Activated CD4-positive, CD25-positive, alpha-beta regulatory T cell treated with anti-CD3 and anti-CD28 coated beads, Interleukin-2, amount 50 U/mL, for 16 hours (primary cell): Measurements from ENCODE around the gene SERPINA6.
"Not testable (repeated sequence)": the region's sequence is repeated elsewhere in the genome, so short reads cannot be mapped to it uniquely, and the experiment has no call there.

Experiments
- DNase-seq: peaks from one replicate; pipeline ENCODE4 v3.0.0-alpha.2; 2020; ENCODE audit warnings: low read depth, low spot score

SERPINA6 gene

DNA sequence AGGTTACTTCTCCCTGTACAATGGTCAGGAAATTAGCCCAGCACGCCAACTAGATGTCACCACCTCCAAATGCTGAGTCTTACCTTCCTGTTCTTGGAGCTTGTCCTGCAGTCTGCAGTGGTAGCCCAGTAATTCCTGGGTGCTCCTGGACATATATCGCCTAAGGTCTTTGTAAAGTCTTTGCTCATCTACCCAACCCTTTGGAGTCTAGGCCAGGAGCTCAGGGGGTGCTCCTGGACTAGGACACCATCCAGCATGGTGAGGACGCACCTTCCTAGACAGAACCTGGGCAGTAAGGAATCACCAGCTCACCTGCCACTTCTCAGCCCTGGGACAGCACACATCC is 30.6 kb downstream of the SERPINA6 start:
- DNase-seq: no peak

GRCh38 chr14:94291906-94292525 is 31.1 kb downstream of the SERPINA6 start:
- no peak for DNase-seq

DNA sequence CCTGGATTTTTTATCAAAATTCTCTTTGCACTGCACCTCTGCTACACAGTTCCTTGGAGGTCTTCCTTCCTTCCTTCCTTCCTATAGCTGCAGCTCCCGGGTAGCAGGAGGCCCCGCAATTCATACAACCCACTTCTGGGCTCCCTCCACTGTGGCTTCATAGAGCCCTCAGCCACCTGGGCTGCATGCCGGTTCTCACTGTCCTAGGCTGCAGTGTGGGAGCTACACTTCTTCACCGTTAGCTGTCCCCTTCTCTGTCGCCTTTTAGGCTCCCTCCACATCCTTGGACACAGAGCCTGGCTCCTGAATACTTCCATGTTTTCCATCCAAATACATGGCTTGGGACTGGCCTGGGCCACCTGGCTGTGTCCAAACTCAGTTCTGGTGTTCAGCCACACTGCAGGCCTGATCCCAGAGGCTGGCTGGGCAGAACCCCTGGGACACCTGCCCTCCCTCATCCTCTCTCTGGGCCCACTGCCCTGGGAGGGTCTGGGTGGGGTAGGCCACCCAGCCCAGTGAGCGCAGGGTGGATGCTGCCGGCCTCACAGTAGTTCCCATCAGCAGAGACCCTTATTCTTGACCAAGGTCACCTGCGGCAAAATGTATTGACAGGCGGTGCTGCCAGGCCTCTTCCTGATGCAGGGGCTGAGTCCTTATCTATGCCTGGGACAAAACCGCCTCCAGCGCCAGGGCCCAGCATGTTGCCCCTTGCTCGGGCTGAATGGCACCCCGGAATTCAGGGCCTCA is 31.8 kb downstream of the SERPINA6 start:
- DNase-seq: no peak

GRCh38 chr14:94290197-94290596 is 32.9 kb downstream of the SERPINA6 start:
- no peak for DNase-seq

GRCh38 chr14:94288610-94289465 is 34.3 kb downstream of the SERPINA6 start:
- DNase-seq: no peak

GRCh38 chr14:94285158-94285557 is 38.0 kb downstream of the SERPINA6 start:
- DNase-seq: no peak

GRCh38 chr14:94284221-94284620 is 38.9 kb downstream of the SERPINA6 start:
- no peak for DNase-seq

DNA sequence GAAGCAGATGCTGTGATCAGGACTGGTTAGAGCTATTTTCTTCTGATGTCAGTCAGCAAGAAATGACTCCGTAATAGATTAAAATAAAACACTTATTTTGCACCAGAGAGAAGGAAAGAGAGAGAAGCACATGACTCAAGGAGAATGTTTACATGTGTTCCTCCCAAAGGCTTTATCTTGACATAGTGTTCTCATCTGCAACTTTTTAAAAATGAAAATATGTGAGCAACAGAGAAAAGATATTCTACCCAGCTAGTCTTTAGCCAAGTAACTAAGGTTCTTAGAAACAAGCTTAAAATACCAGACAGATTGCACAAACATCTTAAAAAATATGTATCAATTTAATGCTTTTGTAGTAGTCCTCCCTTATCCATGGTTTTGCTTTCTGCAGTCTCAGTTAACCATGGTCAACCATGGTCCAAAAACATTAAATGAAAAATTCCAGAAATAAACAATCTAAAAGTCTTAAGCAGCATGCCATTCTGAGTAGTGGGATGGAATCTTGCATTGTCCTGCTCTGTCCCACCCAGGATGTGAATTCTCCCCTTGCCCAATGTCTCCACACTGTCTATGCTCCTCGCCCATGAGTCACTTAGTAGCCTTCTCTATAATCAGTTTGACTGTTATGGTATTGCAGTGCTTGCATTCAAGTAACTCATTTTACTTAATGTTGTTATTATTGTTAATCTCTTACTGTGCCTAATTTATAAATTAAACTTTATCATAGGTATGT is 40.0 kb downstream of the SERPINA6 start:
- no peak for DNase-seq

DNA sequence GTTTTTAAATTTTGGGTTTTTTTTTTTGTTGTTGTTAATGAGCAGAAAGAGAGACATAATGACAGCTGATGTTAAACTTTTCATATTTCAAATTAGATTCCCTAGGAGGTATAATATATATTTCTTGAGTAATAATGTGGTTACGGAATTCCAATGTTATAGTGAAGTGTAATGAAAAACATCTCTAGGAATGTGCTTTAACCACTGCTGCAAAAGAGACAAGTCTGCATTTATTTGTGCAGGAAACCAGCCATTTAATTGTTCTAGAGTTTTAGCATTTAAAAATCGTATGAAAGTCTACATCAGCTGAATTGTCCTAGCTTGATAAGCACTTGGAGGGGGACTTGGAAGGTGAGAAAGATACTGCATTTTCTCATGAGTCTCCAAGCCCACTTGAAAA is 44.4 kb downstream of the SERPINA6 start:
- no peak for DNase-seq

DNA sequence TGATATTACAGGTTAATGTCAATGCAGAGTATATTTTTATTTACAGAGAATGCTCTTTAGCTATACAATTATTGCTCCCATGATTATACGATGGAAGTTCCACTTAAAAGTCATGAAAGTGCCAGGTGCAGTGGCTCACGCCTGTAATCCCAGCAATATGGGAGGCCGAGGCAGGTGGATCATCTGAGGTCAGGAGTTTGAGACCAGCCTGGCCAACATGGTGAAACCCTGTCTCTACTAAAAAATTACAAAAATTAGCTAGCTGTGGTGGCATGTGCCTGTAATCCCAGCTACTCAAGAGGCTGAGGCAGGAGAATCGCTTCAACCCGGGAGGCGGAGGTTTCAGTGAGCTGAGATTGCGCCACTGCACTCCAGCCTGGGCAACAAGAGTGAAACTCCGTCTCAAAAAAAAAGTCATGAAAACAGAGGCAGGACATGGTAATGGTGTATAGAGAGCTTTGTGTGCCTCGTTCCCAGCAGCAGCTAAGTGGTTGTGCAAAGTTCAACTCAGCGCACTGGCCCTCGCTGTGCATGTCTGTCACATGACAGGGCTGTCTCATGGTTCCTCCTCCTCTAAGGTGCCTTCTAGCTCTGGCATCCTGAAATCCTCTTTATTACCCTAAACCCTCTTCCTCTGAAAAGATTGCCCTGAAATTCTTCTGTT is 46.1 kb downstream of the SERPINA6 start:
- DNase-seq: not testable (repeated sequence)

DNA sequence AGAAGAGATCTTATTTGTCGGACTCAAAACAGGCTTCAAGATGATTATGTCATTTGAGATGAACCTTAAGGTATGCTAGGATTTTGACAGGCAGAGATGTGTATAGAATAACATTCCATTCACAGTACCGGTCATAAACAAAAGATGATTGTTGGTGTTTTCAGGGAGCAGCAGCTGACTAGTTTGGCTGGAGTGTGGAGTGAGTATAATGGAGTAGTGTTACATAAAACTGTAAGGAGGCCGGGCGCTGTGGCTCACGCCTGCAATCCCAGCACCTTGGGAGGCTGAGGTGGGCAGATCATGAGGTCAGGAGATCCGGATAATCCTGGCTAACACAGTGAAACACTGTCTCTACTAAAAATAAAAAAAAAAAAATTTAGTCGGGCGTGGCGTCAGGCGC is 54.0 kb downstream of the SERPINA6 start:
- no peak for DNase-seq

- not testable (repeated sequence) for DNase-seq
Observed at GRCh38 chr14:94268582-94268981, 54.6 kb downstream of the SERPINA6 start.

GRCh38 chr14:94267352-94267751 is 55.8 kb downstream of the SERPINA6 start:
- no peak for DNase-seq

- not testable (repeated sequence) for DNase-seq
Observed at GRCh38 chr14:94264195-94264594, 58.9 kb downstream of the SERPINA6 start.
